Measurements from ENCODE around the gene GLG1.

Gene GLG1

DNA sequence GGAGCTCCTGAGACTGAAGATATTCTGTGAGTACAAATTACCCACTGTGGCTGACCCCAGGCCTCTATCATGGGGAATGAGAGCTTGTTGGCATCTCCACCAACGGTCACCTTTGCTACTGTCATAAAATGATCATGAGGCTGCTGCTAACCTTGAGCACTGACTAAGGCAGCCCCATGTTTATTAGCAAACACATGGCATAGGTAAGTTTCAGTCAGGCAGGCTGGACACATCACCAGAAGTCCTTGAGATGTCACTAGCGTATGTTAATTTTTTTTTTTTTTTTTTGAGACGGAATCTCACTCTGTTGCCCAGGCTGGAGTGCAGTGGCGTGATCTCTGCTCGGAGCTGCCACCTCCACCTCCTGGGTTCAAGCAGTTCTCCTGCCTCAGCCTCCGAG is 1.5 kb upstream of the GLG1 start:
- DNase-seq = no peak

DNA sequence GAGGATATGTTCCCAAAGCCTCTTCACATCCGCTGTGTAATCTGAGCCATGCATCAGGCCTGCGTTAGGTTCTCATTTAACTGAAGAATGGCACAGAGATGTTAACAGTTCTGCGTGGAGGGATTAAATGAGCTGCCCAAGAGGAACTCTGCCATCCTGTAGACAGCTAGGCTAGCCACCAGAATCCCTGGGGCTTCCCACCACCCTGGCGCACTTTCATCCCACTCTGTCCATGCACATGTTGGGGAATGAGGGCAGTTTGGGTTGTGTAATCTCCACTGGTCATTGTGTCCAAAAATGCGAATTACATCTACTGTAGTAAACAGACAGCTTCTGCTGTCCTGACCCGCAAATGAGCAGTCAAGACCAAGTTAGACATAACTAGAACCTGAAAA is 1.0 kb upstream of the GLG1 start:
- DNase-seq = no peak

DNA sequence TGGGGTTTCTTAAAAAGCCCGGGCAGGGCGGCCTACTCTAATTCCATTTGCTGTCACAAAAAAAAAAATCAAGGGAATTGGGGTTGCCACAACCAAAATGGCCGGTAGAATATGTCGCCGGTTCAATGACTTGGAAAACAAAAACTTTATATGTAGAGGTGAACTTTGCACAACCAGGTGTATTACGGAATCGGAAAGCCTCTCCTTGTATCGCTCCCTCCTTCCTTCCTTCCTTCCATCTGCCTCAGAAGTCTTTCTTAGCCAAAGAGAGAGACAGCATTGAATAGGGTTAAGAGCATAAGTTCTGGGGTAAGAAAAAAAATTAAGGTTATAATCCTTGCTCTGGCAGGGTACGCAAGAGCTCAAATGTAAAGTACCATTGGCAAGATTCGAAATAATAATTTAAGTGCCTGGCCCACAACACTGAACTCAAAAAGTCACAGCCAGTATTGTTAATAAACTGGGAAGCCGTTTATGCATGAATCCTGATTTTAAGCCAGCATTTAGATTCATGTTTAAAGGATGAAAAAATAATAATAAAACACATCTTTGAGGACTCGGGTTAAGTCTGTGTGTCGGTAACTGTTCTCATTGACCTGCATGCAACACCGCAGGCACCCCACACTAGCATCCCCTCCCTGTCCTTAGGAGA is 522 bp upstream of the GLG1 start:
- DNase-seq = no peak

DNA sequence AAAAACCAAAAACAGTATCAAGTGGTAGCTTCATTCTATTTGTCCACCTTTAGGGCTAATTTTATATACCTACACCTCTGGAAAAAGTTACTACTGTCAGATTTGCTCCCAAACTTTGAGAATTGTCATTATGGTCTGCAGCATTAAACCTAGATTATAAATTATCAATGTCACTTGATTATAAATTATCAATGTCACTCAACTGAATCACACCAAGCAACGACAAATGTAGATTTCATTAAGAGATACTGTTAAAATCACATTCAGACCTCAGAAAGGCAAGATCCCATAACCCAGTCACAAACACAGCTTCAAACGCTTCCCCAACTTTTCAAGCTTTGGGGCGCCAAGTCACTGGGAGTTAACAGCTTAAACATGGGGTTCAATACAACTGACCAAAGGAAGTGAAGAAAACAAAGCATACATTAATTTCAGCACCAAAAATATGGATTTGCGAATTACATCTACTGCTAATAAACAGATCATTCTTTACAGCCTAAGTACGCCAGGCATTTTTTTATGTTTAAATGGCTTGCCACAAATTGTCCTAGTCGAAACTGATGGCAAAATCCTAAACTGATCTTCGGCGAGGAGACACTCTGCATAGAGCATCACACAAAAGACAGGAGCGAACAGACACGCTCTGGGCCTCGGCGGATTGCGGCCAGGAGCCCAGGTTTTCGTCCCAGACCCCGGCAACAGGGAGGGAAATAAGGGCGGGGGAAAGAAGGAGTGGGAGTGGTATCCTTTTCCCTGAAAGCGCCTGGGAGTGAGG is 981 bp downstream of the GLG1 start:
- DNase-seq = no peak

DNA sequence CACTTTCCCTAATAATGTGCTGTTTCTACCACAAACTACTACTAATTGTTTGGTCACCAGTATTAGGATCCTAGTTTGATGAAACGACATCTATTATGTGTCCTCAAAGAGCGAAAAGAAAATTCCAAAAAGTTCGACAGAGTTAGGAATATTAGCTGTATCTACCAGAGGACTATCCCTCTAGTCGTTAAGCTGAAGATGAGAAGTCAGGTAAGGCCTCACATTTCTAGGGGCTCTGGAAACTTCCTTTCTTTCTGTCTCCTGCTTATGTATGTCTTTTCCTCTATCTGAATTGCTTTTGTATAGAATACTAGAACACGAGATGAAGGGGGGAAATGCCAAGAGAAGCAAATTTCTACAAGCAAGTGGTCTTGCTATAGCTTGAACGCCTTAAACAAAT is 1.6 kb downstream of the GLG1 start:
- no peak for DNase-seq

DNA sequence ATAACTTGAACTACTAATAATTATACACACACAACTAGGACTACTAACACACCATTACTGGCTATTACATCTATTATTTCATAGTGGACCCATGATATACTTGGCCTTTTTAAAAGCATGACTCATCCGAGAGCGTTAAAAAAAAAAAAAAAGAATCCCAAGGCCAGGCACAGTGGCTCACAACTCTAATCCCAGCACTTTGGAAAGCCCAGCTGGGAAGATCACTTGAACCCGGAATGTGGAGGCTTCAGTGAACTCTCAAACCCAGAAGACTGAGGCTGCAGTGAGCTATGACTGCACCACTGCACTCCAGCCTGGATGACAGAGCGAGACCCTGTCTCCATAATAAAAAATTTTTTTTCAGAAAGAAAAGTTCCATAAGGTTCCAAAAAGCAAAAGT is 3.1 kb downstream of the GLG1 start:
- no peak for DNase-seq

DNA sequence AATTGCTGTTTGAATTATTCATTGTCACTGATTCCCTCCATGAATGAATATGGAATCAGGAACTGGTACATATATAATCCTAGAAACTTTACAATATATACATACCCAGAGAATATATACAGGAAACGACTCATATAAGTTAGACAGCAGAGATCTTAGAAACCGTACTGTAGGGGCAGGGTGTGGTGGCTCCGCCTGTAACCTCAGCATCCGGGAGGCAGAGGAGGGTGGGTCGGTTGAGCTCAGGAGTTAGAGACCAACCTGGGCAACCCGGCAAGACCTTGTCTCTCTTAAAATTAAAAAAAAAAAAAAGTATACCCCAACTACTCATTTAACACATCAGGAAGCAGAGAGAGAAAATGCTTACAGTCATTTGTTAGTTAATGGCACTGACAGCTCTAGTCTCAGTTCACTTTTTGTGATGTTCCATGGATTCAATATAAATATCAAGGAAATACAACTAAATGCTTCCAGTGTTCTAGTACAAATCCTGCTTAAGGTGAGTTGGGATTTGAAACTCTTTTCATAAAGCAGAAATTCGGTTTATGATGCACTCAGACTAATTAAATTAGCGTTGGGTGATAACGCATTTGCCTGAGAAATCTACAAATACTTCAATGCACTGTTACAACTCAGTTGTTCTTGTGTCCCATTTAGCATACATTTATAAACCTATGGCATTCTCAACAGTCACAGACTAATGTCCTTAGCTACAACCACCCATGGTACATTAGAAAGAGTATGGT is 5.6 kb downstream of the GLG1 start:
- no peak for DNase-seq

DNA sequence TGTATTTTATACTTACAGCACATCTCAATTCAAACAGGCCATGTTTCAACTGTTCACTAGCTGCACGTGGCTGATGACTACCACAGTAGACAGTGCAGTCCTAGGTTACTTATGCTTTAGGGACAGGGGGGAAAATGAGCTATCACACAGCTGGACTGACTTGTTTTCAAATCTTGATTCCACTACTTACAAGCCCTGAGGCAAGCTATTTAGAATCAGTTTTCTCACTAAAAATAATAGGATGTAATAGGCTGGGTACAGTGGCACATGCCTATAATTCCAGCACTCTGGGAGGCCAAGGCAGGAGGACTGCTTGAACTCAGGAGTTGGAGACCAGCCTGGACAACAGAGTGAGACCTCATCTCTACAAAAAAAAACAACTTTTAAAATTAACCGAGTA is 10.3 kb downstream of the GLG1 start:
- DNase-seq = no peak

DNA sequence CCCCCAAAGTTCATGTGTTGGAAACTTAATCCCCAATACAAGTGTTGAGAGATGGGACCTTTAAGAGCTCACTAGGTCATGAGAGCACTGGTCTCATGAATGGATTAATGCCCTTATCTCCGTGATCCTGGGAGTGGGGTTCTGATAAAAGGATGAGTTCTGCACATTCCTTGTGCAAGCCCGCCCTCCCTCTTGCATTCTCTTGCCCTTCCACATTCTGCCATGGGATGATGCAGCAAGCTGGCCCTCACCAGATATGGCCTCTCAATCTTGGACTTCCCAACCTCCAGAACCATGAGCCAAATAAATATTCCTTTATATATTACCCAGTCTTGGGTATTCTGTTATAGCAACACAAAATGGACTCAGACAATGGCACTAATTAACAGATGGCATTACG is 14.1 kb downstream of the GLG1 start:
- no peak for DNase-seq

DNA sequence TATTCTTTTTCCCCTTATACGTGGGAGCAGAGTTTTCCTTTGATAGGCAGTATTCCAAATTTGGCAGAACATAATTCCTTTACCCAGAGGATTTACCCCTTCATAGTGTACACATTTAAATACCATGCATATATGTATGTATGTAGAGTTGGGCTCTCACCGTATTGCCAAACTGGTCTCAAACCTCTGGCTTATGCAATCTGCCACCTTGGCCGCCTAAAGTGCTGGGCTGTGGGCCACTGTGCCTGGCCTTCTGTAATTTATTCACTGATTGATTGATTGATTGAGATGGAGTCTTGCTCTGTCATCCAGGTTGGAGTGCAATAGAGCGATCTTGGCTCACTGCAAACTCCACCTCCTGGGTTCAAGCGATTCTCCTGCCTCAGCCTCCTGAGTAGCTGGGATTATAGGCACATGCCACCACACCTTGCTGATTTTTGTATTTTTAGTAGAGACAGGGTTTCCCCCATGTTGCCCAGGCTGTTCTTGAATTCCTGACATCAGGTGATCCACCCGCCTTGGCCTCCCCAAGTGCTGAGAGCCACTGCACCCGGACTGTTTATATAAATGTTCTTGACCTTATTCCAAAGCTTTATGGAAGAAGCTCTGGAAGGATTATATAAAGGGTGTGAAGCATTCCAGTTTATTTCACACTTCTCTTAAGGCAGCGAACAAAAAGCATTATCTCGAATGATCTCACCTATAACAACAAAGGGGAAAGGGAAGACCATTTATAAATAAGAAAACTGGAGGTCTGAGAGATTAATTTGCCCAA is 14.9 kb downstream of the GLG1 start:
- no peak for DNase-seq

DNA sequence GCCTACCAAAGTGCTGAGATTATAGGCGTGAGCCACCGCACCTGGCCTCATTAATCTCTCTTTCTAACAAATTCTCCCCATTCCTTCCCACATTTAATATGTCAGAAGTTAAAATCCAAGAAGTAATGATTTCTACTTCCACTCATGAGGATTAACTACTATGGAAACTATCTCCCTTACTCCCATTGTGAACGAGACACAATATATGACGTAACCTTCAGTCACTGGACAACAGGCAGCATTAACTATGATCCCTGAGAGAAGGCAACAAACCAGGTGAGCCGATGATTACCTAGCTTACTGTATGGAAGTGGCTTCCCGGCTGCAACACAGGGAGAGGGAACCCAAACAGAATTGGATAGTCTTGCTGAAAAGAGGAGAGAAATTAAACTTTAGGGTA is 20.0 kb downstream of the GLG1 start:
- DNase-seq = no peak

DNA sequence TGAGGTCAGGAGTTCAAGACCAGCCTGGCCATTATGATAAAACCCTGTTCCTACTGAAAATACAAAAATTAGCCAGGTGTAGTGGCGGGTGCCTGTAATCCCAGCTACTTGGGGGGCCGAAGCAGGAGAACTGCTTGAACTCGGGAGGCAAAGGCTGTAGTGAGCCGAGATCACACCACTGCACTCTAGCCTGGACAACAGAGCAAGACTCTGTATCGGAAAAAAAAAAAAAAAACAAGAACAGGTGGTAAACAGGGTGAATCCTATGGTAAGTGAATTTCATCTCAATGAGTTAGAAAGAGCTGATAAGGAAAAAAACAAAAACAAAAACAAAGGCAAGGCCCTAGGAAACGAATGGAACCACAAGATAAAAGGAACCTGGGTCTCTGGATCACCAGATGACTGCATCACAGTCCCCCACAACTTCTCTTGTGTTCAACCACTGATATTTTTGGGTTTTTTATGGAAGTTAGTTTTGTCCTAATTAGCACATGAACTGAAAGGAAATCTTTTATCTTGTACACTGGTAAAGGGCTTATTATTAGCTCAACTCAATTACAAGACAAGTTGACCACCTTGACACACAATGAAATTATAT is 21.0 kb downstream of the GLG1 start:
- DNase-seq = no peak

DNA sequence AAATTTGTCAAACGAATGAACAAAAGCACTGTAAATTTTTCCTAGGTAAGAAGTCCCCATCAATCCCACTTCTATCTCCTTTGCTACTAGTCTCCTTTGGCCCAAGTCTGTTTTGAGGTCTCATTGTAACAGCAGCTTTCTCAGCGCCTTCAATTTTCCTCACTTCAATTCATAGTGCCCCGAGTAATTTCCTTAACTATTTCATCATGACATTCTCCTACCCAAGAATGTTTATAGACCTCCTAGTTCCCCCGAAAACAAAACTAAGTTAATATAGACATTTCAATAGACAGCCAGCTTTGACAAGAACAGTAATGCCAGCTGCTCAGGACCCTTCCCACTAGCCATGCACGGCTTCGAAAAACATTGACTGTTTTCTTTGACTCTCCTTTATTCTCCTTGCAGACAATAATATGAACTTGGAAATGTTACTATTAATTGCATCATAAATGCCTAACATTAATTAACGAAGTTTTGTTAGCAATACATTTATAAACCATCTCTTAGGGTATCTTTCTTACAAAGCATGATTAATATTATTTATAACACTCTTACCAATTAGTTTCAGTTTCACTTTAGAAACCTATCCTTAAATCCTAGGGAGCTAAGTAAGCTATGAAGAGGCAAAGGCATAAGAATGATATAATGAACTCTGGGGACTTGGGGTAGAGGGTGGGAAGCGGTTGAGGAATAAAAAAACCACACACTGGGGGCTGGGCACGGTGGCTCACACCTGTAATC is 22.8 kb downstream of the GLG1 start:
- DNase-seq = no peak

DNA sequence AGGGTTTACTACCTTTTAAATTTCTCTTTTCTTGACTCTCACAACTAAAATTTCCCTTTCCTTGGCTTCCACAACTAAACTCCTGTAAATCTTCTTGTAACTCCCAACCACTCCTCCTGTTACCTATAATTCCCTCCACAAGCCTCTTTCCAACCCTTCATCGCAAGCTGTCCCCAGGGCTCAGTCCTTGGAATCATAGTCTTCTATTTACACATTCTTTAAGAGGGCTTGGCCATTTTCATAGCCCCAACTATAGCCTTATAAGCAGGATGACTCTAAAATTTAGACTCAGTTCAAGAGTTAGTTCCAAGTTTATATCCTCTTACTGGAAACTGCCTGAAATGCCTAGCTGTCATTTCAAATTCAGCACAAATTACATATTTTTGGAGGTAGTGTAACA is 23.9 kb downstream of the GLG1 start:
- DNase-seq = no peak

DNA sequence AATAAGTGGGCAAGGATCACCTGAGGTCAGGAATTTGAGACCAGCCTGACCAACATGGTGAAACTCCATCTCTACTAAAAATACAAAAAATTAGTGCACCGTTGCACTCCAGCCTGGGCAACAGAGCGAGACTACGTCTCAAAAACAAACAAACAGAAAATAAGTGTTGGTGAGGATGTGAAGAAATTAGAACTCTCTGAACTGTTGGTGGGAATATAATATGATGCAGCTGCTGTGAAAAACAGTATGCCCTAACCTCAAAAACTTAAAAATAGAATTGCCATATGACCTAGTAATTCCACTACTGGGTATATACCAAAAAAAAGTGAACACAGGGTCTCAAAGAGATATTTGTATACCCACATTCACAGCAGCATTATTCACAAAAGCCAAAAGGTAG is 26.1 kb downstream of the GLG1 start:
- DNase-seq = no peak

DNA sequence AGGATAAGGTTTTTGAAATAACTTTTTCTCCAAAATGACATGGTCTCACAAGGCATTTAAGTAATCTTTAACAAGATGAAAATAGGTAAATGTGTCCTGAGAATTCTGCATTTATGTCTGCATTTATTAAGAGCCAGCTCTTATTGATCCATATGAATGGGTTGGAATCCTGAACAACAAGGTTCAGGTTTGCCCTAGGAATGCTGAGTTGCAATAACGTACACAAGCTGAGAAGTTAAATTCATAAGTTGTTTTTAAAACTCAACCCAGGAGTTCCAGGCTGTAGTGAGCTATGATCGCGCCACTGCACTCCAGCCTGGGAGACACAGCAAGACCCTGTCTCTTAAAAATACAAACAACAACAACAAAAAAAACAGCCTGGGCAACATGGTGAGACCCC is 28.1 kb downstream of the GLG1 start:
- no peak for DNase-seq

DNA sequence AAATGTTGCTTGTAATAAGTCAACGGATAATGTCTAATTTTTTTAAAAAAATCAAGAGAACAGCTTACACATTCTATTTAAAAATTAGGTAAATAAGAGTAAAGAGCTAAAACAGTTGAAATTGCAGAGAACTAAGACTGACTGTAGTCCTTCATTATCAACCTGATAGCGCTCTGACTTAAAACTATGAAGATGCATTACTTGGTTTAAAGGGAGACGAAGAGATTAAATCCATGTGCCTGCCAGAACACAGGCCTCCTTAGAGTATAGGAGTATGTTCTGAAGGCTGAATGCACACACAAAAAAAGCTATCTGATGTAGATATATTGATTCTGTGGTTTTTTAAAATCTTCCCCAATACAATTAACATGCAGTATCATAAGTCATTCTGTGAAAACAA is 28.5 kb downstream of the GLG1 start:
- no peak for DNase-seq

DNA sequence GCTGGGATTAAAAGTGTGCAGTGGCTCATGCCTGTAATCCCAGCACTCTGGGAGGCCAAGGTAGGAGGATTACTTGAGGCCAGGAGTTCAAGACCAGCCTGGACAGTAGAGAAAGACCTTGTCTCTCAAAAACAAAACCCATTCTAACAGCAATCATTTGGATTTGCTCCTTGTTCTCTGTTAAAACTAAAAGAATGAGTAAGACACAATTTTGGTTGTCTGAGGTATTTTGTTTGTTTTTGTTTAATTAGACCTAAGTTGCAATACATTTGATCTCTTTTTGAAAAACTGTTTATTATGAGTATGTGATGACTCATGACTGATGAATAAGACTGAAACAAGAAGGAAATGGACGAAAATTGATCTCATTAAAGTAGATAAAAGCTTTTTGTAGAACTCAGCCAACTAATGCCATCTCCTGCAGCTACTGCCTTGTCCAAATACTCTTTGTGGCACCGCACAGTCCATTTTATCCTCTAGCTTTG is 29.0 kb downstream of the GLG1 start:
- peak; percentile 12 for DNase-seq

DNA sequence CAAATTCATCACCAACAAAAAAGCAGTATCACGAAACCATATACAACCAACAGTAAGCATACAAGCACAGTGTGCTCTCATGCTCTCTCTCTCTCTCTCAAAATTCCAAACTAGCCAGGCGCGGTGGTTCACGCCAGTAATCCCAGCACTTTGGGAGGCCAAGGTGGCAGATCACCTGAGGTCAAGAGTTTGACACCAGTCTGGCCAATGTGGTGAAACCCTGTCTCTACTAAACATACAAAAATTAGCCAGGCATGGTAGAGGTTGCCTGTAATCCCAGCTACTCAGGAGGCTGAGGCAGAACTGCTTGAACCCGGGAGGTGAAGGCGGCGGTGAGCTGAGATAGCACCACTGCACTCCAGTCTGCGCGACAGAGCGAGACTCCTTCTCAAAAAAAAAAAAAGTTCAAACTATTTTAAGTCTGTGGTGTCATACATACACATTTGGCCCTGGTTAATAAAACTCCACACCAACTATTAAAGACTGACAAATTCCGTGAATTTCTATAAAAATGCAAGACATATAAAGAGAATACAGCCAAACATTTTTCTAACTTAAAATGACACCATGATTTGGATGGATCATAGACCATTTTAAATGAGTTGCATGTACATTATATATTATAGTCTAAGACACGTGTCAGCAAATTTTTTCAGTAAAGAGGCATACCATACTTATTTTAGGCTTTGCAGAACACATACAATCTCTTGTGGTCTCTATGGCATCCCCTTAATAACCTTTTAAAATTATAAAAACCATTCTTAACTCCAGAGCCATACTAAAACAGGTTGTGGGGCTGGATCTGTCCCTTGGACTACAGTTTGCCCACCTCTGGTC is 30.9 kb downstream of the GLG1 start:
- DNase-seq = no peak

DNA sequence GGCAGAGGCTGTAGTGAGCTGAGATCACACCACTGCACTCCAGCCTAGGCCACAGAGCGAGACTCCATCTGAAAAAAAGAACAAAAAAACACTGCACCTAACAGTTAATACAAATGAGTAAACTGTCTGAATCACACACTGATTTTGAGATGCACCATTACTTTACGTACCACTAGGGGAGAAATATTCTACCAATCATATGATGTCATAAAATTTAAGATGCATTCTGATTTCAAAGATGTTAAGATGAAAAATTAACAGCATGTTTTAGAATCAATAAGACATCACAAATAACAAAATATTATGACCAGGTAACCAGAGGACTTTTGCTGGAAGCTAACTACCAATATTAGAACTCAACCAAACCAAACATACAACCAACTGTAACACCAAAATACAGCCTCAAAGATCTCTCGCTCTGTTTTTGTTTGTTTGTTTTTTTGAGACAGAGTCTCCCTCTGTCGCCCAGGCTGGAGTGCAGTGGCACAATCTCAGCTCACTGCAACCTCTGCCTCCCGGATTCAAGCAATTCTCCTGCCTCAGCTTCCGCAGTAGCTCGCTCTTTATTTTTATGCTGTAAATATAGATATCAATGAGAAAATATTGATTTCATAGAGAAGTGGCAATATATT is 31.6 kb downstream of the GLG1 start:
- DNase-seq = no peak

DNA sequence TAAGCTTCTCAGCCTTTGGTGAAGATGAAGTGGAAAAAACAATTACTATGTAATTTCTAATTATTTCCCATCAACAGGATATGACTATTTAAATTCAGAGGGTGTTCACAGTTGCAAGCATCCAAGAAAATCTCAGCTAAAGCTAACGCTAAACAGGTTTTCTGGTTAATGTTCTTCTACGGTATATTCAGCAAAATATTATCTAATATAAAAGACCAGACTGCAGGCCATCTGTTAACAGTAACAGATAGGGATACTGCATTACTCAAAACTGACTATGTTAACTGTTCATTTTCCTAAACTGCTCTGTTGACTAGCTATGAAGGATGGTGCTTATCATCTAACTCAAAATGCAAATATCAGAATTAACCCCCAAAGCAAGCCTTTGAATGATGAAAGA is 32.8 kb downstream of the GLG1 start:
- no peak for DNase-seq
